ENCODE data around the gene WBP11. TPM values are rescaled to one million over a fixed set of nuclear protein-coding genes. Genes with fewer than 3 reads are reported as not detected.

The WBP11 gene
- 10 to 100 TPM; 22.0 to 61.4 (median 49.2) TPM for total RNA-seq
- 10 to 100 TPM; 16.0 to 18.8 (median 17.1) TPM for polyA plus RNA-seq
- long read RNA-seq, donor 1, full-length matches to known transcripts, result 17 of 17 reads
- long read RNA-seq, donor 1, partial matches to known transcripts, result 0 of 17 reads
- long read RNA-seq, donor 1, other reads (novel, unspliced or antisense), result 0 of 17 reads
- long read RNA-seq, donor 2, full-length matches to known transcripts, result 16 of 24 reads
- long read RNA-seq, donor 2, partial matches to known transcripts, result 8 of 24 reads
- long read RNA-seq, donor 2, other reads (novel, unspliced or antisense), result 0 of 24 reads

- peaks cover 0 to 30% (median 16%) of the 10 kb centered on the region in 6 donors for H3K36me3 ChIP-seq
- H3K27ac ChIP-seq, result peak within 1 kb of the TSS; percentile 81 to 97 (median 93)
- intact Hi-C loops (cut with DNase I; ENCODE audit: low total_unique reads), result no loop called here
Observed at GRCh38 chr12:14803011-14803829, at the start of gene WBP11, which contains the start of gene C12orf60. WBP11 (minus strand) TSS chr12:14803478; CDS start chr12:14801383, 2,095 bp downstream. C12orf60 (plus strand) TSS chr12:14803670; CDS start chr12:14822936, 19,266 bp downstream.

GRCh38 chr12:14852880-14853279, 49.6 kb upstream of the WBP11 start:
- no peak overlapping the region for H3K27ac ChIP-seq
- intact Hi-C loops (cut with DNase I; ENCODE audit: low total_unique reads), result no loop called here
- no peaks in the 10 kb centered on the region for H3K4me1 ChIP-seq
- H3K36me3 ChIP-seq, result no peaks in the 10 kb centered on the region
- no peak overlapping the region for H3K4me3 ChIP-seq
- no peak for DNase-seq
- TF ChIP-seq POLR2A (IDR thresholded peaks at IDR 0.05), result no peak
- TF ChIP-seq, protein P1, sequence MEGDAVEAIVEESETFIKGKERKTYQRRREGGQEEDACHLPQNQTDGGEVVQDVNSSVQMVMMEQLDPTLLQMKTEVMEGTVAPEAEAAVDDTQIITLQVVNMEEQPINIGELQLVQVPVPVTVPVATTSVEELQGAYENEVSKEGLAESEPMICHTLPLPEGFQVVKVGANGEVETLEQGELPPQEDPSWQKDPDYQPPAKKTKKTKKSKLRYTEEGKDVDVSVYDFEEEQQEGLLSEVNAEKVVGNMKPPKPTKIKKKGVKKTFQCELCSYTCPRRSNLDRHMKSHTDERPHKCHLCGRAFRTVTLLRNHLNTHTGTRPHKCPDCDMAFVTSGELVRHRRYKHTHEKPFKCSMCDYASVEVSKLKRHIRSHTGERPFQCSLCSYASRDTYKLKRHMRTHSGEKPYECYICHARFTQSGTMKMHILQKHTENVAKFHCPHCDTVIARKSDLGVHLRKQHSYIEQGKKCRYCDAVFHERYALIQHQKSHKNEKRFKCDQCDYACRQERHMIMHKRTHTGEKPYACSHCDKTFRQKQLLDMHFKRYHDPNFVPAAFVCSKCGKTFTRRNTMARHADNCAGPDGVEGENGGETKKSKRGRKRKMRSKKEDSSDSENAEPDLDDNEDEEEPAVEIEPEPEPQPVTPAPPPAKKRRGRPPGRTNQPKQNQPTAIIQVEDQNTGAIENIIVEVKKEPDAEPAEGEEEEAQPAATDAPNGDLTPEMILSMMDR (IDR thresholded peaks at IDR 0.05 in 8 of 11, conservative IDR thresholded peaks at IDR 0.05 in 3 of 11), result no peak
- TF ChIP-seq POLR2AphosphoS5 (IDR thresholded peaks at IDR 0.05), result no peak
- peaks cover 0 to 8% (median 0%) of the 10 kb centered on the region in 8 donors for H3K9me3 ChIP-seq
- H3K27me3 ChIP-seq (replicated peaks in 1 of 7), result no peaks in the 10 kb centered on the region

More at GRCh38 chr12:14803011-14803829, at the start of gene WBP11, which contains the start of gene C12orf60:
- H3K4me1 ChIP-seq, result peaks cover 21 to 52% (median 41%) of the 10 kb centered on the region in 6 donors
- H3K27me3 ChIP-seq (replicated peaks in 1 of 7), result no peaks in the 10 kb centered on the region
- DNase-seq, result peak; percentile 94
- H3K4me3 ChIP-seq, result peak within 1 kb of the TSS; percentile 56 to 91 (median 80)
- H3K9me3 ChIP-seq, result no peaks in the 10 kb centered on the region
- TF ChIP-seq, protein P1 (IDR thresholded peaks at IDR 0.05 in 8 of 11, conservative IDR thresholded peaks at IDR 0.05 in 3 of 11), result peak in 2 of 11 experiments; percentile 13 to 22
- TF ChIP-seq POLR2AphosphoS5 (IDR thresholded peaks at IDR 0.05) (peak; percentile 77 to 93 (median 85)), POLR2A (IDR thresholded peaks at IDR 0.05) (peak in 1 of 3 donors; percentile 88)
- WGBS, 5 donors, result 0 to 1% (median 0%) methylated on average over 48 to 50 of the region's 50 CpGs

- H3K9me3 ChIP-seq, result peaks cover 0 to under 1% (median 0%) of the 10 kb centered on the region in 8 donors
- H3K4me1 ChIP-seq, result peaks cover 0 to 14% (median 7%) of the 10 kb centered on the region in 6 donors
- H3K36me3 ChIP-seq, result no peaks in the 10 kb centered on the region
- TF ChIP-seq, protein P1 (IDR thresholded peaks at IDR 0.05 in 8 of 11, conservative IDR thresholded peaks at IDR 0.05 in 3 of 11), result no peak
- TF ChIP-seq POLR2A (IDR thresholded peaks at IDR 0.05) (no peak), POLR2AphosphoS5 (IDR thresholded peaks at IDR 0.05) (no peak)
- intact Hi-C loops (cut with DNase I; ENCODE audit: low total_unique reads), result no loop called here
- no peak overlapping the region for H3K27ac ChIP-seq
- no peak overlapping the region for H3K4me3 ChIP-seq
- 0 to 96% (median 50%) methylated on average over 1 of the region's 1 CpG for WGBS, 5 donors
- no peak for DNase-seq
- no peaks in the 10 kb centered on the region for H3K27me3 ChIP-seq (replicated peaks in 1 of 7)
Observed at GRCh38 chr12:14850929-14851663, 47.8 kb upstream of the WBP11 start.

All from spleen (tissue), 13 donors.